GM21528 (cell line): ENCODE data around the gene CAPZB.
"Not testable (repeated sequence)": the region's sequence is repeated elsewhere in the genome, so short reads cannot be mapped to it uniquely, and the experiment has no call there.

ENCODE experiments used
- ATAC-seq: cut with Tn5 transposase; IDR thresholded peaks from one replicate; pipeline ENCODE4 v1.9.1; 2021; ENCODE audit warnings: mild to moderate bottlenecking, moderate library complexity; ENCODE audit not compliant: unreplicated experiment, low FRiP score

The CAPZB gene

GRCh38 chr1:19499887-19500286 is 14.5 kb upstream of the CAPZB start:
- not testable (repeated sequence) for ATAC-seq

- ATAC-seq: not testable (repeated sequence)
Observed at GRCh38 chr1:19497443-19497842, 12.1 kb upstream of the CAPZB start.

- ATAC-seq: no peak
Observed at GRCh38 chr1:19496527-19496874, 11.2 kb upstream of the CAPZB start.

GRCh38 chr1:19495799-19496526 is 10.6 kb upstream of the CAPZB start:
- ATAC-seq: no peak

GRCh38 chr1:19495000-19495656 is 9.8 kb upstream of the CAPZB start:
- no peak for ATAC-seq

GRCh38 chr1:19493547-19493946 is 8.2 kb upstream of the CAPZB start:
- no peak for ATAC-seq

- no peak for ATAC-seq
Observed at GRCh38 chr1:19489996-19490395, 4.7 kb upstream of the CAPZB start.

- no peak for ATAC-seq
Observed at GRCh38 chr1:19488136-19488535, 2.8 kb upstream of the CAPZB start.

- peak; percentile 12 for ATAC-seq
Observed at GRCh38 chr1:19484798-19485361, 459 bp downstream of the CAPZB start.

- no peak for ATAC-seq
Observed at GRCh38 chr1:19484338-19484797, 971 bp downstream of the CAPZB start.

- no peak for ATAC-seq
Observed at GRCh38 chr1:19483691-19484090, 1.6 kb downstream of the CAPZB start.

GRCh38 chr1:19483261-19483660 is 2.1 kb downstream of the CAPZB start:
- ATAC-seq: no peak

- no peak for ATAC-seq
Observed at GRCh38 chr1:19481826-19482398, 3.4 kb downstream of the CAPZB start.

- ATAC-seq: no peak
Observed at GRCh38 chr1:19480282-19480681, 5.1 kb downstream of the CAPZB start.

GRCh38 chr1:19479351-19480120 is 5.8 kb downstream of the CAPZB start:
- ATAC-seq: no peak

GRCh38 chr1:19478322-19478721 is 7.0 kb downstream of the CAPZB start:
- no peak for ATAC-seq

- ATAC-seq: peak; percentile 56
Observed at GRCh38 chr1:19477284-19478249, 7.8 kb downstream of the CAPZB start.

- ATAC-seq: peak; percentile 48
Observed at GRCh38 chr1:19476450-19477190, 8.7 kb downstream of the CAPZB start.

GRCh38 chr1:19475296-19475695 is 10.0 kb downstream of the CAPZB start:
- no peak for ATAC-seq
